Measurements from ENCODE around the gene LKAAEAR1.

LKAAEAR1 gene

DNA sequence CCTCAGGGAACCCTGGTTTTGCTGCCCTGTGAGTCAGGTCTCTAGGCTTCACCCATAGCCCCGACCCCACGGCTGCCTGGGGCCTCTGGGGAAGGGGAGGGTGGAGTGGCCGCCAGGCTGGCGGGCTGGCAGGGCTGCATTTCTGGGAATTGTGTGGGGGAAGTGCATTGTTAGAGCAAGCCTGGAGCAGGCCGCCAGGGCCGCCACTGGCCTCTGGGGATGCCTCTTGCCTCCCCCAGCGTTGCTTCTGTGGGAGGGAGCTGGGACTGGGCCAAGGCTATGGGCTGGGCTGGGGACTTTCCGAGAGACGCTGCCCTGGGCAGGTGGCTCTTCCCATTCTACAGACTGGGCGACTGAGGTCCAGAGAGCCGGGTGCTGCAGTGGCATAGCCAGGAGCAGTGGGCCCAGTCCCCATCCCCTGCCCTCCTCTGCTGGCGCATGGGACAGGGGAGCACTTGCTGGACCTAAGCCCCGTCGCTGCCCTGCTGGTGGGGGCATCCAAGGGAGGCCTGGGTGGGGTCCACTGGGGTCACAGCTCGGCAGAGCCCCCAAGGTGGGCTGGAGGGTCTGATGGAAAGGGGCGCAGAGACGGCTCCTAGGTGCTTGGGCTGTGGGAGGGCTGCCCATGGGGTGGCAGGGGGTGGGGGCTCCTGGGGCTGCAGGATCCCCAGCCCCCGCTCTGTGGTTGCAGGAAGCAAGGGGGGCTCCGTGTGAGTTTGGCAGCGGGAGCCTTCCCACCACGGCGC, 28.1 kb downstream of the LKAAEAR1 start:
- in situ Hi-C loops (cut with MboI; ENCODE audit: low sequenced_read_pairs, unreplicated experiment): no loop called here
- TF ChIP-seq, protein P1, sequence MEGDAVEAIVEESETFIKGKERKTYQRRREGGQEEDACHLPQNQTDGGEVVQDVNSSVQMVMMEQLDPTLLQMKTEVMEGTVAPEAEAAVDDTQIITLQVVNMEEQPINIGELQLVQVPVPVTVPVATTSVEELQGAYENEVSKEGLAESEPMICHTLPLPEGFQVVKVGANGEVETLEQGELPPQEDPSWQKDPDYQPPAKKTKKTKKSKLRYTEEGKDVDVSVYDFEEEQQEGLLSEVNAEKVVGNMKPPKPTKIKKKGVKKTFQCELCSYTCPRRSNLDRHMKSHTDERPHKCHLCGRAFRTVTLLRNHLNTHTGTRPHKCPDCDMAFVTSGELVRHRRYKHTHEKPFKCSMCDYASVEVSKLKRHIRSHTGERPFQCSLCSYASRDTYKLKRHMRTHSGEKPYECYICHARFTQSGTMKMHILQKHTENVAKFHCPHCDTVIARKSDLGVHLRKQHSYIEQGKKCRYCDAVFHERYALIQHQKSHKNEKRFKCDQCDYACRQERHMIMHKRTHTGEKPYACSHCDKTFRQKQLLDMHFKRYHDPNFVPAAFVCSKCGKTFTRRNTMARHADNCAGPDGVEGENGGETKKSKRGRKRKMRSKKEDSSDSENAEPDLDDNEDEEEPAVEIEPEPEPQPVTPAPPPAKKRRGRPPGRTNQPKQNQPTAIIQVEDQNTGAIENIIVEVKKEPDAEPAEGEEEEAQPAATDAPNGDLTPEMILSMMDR (IDR thresholded peaks at IDR 0.05; ENCODE audit: borderline replicate concordance, control extremely low read depth, extremely low read depth, insufficient read depth, missing control alignments): no peak
- peak; percentile 74 for DNase-seq (ENCODE audit: low spot score)

DNA sequence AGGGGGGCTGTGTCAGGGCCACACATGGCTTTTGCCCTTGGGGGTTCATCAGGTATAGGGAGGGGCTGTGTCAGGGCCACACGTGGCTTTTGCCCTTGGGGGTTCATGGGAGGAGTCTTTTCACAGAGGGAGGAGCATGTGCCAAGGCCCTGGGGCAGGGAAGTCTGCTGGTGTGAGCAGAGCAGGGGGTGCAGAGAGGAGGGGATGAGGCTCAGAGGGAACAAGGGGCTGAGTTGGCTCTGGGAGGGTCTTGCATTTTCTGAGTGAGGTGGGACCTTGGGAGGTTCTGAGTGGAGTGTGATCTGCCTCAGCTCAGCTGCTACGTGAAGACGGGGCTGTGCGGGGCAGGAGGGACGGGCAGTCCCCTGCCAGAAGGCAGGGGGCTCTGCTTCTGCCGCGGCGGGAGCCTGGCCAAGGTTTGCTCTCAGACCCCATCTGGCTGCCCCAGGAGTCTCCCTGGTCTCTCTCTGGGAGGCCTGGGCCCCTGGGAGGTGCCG, 28.8 kb downstream of the LKAAEAR1 start:
- in situ Hi-C loops (cut with MboI; ENCODE audit: low sequenced_read_pairs, unreplicated experiment): no loop called here
- DNase-seq (ENCODE audit: low spot score): no peak

DNA sequence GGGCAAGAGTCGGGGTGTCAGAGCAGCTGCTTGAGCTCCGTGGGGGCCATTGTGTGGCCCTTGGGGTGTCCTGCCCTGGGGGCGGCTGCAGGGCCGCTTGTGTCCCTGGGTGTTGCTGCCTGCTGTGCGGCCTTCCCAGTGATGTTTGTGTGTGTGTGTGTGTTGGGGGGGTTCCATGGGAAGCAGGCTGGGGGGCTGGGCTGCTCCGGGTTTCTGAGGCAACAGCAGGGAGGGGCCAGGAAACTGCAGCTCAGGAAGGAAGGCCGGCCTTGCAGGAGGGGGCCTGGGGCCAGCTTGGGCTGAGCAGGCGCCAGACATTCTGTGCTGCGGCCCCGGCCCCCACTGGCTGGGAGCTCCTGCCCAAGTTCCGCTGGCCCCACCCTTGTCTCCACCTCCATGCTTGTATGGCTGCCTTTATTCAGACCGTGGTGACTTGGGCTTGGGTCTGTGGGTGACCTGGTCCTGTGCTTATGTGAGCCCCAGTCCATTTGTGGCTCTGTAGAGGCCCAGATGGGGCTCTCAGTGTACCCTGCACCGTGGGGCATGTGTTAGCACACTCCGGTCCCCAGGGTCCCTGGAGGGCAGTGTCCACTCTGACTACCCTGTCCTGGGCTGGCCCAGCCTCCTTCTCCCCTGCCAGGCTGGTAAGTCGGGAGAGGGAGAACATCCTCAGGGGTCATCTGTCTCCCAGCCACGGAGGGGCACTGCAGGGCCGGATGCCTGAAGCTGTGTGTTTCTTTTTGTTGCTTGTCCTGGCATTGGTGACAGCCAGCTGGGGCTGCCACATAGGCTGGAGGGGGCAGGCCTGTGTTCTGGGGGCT, 30.1 kb downstream of the LKAAEAR1 start:
- peak; percentile 70 for DNase-seq (ENCODE audit: low spot score)
- in situ Hi-C loops (cut with MboI; ENCODE audit: low sequenced_read_pairs, unreplicated experiment): no loop called here
- TF ChIP-seq, protein P1 (IDR thresholded peaks at IDR 0.05; ENCODE audit: borderline replicate concordance, control extremely low read depth, extremely low read depth, insufficient read depth, missing control alignments): no peak

More for the DNA sequence above, 28.8 kb downstream of the LKAAEAR1 start:
- TF ChIP-seq, protein P1 (IDR thresholded peaks at IDR 0.05; ENCODE audit: borderline replicate concordance, control extremely low read depth, extremely low read depth, insufficient read depth, missing control alignments): no peak

DNA sequence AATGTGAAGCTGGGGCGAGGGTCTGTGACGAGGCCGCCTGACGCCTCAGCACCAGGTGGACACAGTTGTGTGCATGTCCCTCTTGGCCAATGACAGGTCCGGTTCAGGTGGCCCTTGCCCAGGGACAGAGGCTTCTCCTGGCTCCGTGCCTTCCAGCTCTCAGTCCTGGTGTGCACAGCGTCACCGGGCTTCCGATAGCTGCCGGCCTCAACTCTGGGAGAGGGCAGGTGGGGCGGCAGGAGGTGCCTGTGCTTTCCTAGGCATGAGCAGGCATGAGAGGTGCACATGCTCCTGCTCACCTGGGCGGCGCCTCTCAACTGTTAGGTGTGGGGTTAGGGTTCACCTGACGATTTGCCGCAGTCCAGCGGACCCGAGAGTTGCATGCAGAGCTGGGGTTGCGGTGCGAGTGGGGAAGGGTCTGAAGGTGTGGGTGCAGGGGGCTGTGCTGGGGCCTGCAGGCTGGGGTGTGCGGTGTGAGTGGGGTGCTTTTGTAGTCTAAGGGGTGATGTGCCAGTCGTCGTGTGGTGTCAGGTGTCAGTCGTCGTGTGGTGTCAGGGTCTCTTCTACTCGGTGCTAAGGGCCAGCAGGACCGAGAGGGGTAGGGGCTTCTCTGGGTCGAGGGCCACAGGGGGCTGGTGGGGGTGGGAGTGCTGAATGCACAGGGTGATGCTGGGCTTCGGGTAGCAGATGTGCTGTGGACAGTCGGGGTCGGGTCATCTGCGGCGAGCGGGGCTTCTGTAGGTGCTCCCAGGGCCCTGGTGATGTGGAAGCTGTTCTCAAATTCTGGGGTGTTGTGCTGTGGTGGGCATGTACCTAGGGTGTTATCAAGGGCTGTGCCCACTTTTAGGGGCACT, 31.0 kb downstream of the LKAAEAR1 start:
- TF ChIP-seq, protein P1 (IDR thresholded peaks at IDR 0.05; ENCODE audit: borderline replicate concordance, control extremely low read depth, extremely low read depth, insufficient read depth, missing control alignments): no peak
- in situ Hi-C loops (cut with MboI; ENCODE audit: low sequenced_read_pairs, unreplicated experiment): no loop called here
- DNase-seq (ENCODE audit: low spot score): no peak

DNA sequence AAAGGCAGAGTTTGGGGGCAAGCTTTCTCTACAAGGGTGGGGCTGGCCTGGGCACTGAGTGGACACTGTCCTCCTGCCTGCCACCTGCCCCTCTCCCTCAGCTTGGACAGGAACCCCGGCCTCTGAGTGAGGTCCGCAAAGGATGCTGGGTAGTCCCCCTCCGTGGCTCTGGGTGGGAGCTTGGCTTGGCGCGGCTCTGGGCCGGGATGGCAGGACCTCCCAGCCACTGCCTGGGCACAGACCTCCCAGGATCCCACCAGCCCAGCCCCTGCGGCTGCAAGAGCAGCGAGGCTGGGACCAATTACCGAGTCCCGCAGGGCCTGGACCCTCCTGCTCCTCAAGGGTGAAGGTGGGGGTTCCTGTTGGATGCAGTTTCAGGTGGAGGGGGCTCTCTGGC, 31.9 kb downstream of the LKAAEAR1 start:
- in situ Hi-C loops (cut with MboI; ENCODE audit: low sequenced_read_pairs, unreplicated experiment): no loop called here
- DNase-seq (ENCODE audit: low spot score): no peak
- TF ChIP-seq, protein P1 (IDR thresholded peaks at IDR 0.05; ENCODE audit: borderline replicate concordance, control extremely low read depth, extremely low read depth, insufficient read depth, missing control alignments): no peak

Measured in GM13976 (cell line).